A549 treated with GW870086 at 1 μM for 4 hours (cell line): ENCODE results near the gene HJURP. TPM values are rescaled to one million over a fixed set of nuclear protein-coding genes. Genes with fewer than 3 reads are reported as not detected.

Source experiments
- total RNA-seq: library from RNA; stranded (reverse); fragments of 200-300 nt; extraction: Qiagen RNA extraction; gene quantifications from 5 replicates; pipeline ENCODE4 v1.2.3, GENCODE V29; 2022; ENCODE audit warnings: low read depth

Gene HJURP, protein sequence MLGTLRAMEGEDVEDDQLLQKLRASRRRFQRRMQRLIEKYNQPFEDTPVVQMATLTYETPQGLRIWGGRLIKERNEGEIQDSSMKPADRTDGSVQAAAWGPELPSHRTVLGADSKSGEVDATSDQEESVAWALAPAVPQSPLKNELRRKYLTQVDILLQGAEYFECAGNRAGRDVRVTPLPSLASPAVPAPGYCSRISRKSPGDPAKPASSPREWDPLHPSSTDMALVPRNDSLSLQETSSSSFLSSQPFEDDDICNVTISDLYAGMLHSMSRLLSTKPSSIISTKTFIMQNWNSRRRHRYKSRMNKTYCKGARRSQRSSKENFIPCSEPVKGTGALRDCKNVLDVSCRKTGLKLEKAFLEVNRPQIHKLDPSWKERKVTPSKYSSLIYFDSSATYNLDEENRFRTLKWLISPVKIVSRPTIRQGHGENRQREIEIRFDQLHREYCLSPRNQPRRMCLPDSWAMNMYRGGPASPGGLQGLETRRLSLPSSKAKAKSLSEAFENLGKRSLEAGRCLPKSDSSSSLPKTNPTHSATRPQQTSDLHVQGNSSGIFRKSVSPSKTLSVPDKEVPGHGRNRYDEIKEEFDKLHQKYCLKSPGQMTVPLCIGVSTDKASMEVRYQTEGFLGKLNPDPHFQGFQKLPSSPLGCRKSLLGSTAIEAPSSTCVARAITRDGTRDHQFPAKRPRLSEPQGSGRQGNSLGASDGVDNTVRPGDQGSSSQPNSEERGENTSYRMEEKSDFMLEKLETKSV
- total RNA-seq: 58.2 to 64.5 TPM (median 61.4 TPM) in 5 replicates

DNA sequence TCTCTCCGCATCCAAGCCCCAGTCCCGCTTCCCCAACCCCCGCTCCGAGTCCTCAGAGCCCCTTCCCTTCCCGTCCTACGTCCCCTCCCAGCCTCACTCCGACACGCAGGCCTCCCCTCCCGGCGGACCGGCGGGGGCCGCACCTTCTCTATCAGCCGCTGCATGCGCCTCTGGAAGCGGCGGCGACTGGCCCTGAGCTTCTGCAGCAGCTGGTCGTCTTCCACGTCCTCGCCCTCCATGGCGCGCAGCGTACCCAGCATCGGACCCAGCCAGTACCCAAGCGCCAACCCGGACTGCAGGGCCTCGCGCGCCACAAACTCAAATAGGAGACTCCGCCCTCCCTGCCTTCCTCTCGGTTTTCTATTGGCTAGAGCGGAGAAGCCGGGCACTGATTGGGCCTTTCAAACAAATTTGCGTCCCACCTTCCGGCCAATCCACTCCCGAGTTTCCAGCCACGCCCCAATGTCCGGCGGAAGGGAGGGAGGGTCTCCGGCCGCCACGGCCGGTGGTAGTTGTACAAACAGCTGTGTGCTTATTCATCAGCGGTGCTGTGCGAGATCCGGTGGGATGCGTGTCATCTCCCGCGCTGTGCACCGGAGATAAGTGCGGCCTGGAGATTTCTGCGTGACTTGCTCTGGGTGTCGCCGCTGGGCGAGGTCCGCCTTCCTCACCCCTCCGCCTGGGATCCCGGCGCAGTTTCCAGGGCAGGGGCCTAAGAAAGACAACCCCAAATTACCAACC lies at the start of gene HJURP:
TSS of gene HJURP (minus strand) at position 295 of the 741 bp plus-strand sequence. CDS start at position 260, 35 bp downstream.

DNA sequence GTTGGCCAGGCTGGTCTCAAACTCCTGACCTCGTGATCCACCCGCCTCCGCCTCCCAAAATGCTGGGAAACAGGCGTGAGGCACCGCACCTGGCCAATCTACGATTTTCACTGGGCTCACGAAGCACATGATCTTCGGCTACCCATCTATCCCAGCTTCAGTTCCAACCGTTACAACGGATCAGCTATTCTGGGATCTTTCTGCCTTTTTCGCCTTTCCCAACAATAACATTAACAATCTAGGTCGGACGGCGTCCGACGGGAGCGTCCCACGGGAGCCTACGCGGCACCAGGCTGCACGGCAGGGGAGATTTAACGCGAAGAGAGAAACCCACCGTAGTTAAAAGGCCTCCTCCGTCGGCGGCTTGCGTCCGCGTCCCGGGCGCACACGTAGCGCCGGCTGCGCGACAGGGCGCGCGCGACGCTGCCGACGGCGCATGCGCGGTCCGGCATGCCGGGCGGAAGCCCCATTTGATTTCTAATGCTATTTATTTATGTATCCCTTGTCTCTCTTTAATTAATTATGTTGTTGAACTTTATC lies 13.7 kb upstream of the HJURP start, which contains the start of gene MSL3B:
TSS of gene MSL3B (minus strand) at position 394 of the 540 bp plus-strand sequence.

Other genes starting within 250 kb of the HJURP start
- gene UGT1A8, start 236.9 kb downstream of the HJURP start, total RNA-seq: 0.07 to 0.28 TPM in 2 of 5 replicates, not detected in the others
- gene UGT1A10, start 218.1 kb downstream of the HJURP start, total RNA-seq: 0.07 to 0.49 TPM (median 0.11 TPM) in 4 of 5 replicates, not detected in the other
- gene UGT1A9, start 182.6 kb downstream of the HJURP start, total RNA-seq: 4.1 to 6.1 TPM (median 4.5 TPM) in 5 replicates
- gene UGT1A7, start 172.6 kb downstream of the HJURP start, total RNA-seq: 2.3 to 5.1 TPM (median 3.8 TPM) in 5 replicates
- 0.31 to 1.8 TPM (median 1.5 TPM) in 5 replicates for gene UGT1A6, start 161.6 kb downstream of the HJURP start, total RNA-seq
- 0.09 to 0.13 TPM in 2 of 5 replicates, not detected in the others for gene UGT1A5, start 141.6 kb downstream of the HJURP start, total RNA-seq
- gene UGT1A4, start 135.8 kb downstream of the HJURP start, total RNA-seq: not detected in 5 replicates
- 0.07 TPM in 1 of 5 replicates, not detected in the others for gene UGT1A3, start 125.5 kb downstream of the HJURP start, total RNA-seq
- 0.71 to 1.1 TPM (median 0.87 TPM) in 5 replicates for gene UGT1A1, start 94.3 kb downstream of the HJURP start, total RNA-seq
- 0.09 to 0.21 TPM (median 0.12 TPM) in 3 of 5 replicates, not detected in the others for gene MROH2A, start 76.2 kb downstream of the HJURP start, total RNA-seq
- 0.03 to 0.49 TPM (median 0.28 TPM) in 5 replicates for gene TRPM8, start 62.8 kb upstream of the HJURP start, total RNA-seq
- gene SPP2, start 196.2 kb upstream of the HJURP start, total RNA-seq: not detected in 5 replicates